DMS53 (cell line): ENCODE data around the gene ADAMTS17.

ENCODE experiments used
- DNase-seq: peaks from one replicate; lab custom pipeline; 2025; lab: John Stamatoyannopoulos, UW

ADAMTS17 gene

GRCh38 chr15:100309109-100310040, 32.4 kb downstream of the ADAMTS17 start:
- DNase-seq, result no peak

- DNase-seq, result no peak
These were observed 33.2 kb downstream of the ADAMTS17 start for GRCh38 chr15:100308608-100309007.

DNA sequence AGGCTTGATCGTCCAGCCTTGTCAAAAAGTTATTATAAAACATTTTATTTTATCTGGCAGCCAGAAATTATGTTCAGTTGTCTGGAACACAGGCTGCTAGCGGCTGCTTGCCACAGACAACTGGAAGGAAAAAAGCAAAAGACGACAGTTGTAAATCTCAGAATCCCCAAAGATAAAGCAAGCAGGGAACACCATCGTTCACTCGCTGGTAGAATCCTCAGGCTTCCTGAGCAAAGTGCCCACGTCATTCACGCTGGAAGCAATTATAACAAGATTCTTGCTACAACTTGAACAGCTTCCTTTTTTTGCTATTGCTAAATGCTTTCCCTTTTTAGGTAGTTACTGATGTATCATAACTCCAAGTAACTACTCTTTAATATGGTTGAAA, 33.6 kb downstream of the ADAMTS17 start:
- DNase-seq, result no peak

DNA sequence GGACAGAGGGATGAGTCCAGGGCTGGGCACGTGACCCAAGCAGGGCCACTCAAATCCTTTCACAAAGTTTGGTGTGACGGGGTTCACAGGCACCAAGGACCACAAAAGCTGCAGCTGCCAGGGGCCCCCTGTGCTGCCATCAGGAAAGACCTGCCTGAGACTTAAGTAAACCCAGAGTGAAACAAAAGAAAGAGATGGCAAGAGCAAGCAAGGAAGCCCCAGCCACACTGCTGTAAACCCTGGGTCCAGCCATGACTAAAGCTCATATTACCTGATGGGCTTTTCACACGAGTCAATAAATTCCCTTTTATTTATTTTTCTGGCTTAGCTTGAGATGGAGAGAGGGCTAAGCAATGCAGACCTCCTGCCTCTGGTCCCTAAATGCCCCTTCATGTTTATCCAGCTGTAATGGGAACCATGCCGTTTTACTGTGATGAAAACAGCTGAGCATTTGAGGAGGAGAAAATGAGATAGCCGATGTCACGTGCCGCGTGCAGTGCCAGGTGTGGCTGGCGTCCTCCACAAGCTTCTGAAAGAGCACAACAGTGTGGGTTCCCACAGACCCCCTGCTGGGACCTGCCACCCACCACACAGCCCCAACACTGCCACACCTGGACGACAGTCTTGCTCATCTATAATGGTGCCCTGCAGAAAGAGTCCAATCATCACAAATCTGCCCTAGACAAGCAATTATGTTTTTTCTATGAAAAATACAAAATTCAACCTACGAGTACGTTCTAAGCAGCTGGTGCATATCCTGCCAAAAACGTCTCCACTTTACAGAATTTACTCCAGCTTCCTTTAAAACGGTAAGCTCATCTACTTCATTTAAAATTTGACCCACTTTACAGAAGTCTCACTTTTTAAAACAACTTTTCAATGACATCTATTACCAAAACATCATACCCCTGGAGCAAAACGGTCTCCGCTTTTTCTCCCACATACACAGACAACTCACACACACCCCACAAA, 34.2 kb downstream of the ADAMTS17 start:
- no peak for DNase-seq

GRCh38 chr15:100306098-100306497, 35.7 kb downstream of the ADAMTS17 start:
- no peak for DNase-seq

DNA sequence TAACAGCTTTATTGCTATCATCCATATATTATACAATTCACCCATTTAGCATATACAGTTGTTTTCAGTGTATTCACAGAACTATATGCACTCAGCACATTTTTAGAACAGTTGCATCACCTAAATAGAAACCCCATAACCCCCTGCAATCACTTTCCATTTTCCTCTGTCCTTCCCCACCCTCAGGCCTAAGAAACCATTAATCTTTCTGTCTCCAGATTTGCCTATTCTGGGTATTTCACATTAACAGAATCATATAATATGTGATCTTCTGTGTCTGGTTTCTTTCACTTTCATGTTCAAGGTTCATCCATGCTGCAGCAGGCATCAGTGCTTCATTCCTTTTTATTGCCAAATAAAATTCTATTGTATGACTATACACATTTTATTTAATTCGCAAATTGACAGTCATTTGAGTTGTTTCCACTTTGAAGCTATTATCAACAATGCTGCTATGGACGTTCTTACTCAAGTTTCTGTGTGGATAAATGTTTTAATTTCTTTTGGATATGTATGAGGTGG, 39.8 kb downstream of the ADAMTS17 start:
- no peak for DNase-seq

GRCh38 chr15:100298257-100298656, 43.5 kb downstream of the ADAMTS17 start:
- DNase-seq, result no peak

DNA sequence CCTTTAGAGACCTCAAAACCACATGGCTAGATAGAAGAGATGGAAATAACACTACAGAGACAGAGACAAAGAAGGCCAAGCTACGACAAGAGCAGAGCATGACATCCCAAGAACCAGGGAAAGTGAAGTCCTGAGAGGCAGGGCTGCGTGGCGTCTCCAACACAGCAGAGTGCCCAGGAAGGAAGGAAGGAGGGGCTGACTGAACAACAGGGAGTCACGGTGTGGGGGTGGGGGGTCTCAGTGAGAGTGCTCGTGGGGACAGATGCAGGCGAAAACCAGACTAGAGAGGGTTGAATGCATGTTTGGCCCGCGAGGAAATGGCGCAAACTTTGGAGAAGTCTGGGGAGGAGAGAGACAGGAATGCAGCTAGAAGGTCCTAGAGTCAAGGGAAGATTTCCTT, 44.0 kb downstream of the ADAMTS17 start:
- no peak for DNase-seq

DNA sequence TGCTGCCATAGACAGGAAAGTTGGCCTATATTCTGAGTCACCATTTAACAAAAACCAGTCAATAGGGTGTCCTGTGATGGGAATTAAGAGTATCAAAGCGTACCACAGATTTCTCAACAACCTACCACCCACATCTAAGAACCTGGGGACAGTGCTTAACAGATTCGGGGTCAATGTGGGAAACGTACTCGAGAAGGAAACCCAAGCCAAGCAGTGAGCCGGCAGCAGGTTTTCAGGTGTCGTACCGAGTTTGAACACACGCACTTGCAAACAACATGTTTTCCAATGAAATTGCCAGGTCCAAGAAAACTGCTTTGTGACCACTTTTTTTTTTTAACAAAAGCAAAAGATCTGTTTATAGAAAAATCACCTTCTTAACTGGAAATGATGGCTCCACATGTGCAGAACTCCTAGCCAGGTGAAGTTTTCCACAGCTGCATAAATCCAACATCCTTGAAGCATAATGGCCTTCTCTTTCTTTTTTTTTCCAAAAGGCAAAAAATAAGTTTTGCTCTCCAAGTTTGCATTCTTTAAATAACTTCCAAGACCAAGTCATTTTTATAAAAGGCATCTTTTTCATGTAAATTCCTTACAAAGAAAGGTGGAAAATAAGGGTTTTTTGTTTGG, 45.7 kb downstream of the ADAMTS17 start:
- DNase-seq, result no peak

DNA sequence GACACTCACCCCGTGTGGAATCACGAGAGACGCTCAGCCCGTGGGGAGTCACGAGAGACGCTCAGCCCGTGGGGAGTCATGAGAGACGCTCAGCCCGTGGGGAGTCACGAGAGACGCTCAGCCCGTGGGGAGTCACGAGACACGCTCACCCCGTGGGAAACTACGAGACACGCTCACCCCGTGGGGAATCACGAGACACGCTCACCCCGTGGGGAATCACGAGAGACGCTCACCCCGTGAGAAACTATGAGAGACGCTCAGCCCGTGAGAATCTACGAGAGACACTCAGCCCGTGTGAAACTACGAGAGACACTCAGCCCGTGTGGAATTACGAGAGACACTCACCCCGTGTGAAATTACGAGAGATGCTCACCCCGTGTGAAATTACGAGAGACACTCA, 49.8 kb downstream of the ADAMTS17 start:
- DNase-seq, result no peak

GRCh38 chr15:100291106-100291505, 50.7 kb downstream of the ADAMTS17 start:
- no peak for DNase-seq

DNA sequence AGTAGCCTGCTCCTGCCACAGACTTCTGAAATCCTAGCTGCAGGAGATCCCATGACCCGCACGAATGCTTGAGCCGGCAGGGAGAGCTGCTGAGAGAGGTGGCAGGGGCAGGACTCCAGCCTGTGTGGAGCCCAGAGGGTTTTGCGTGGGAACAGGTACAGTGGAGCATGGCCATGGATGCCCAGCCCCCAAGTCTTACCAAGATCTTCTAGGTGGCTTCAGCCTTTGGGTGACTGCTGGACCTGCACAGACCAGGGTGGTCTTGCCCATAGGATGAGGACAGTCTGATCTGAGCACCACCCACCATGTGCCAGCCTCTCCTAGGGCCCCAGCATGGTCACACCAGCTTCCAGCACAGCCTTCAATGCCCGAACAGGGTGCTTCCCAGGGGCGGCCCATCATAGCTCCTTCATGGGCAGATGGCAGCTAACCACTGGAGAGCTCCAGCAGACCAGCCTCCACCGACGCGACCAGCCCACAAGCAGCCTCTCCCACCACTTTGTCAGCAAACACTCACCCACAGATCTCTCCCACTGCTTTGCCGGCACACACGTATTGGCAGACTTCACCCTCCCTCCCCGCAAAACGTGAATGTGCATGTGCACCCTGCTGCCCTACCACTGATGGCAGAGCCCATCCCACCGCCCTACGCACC, 56.0 kb downstream of the ADAMTS17 start:
- DNase-seq, result no peak

GRCh38 chr15:100284701-100285100, 57.1 kb downstream of the ADAMTS17 start:
- DNase-seq, result peak; percentile 11

- DNase-seq, result no peak
These were observed 57.6 kb downstream of the ADAMTS17 start for GRCh38 chr15:100284191-100284590.

DNA sequence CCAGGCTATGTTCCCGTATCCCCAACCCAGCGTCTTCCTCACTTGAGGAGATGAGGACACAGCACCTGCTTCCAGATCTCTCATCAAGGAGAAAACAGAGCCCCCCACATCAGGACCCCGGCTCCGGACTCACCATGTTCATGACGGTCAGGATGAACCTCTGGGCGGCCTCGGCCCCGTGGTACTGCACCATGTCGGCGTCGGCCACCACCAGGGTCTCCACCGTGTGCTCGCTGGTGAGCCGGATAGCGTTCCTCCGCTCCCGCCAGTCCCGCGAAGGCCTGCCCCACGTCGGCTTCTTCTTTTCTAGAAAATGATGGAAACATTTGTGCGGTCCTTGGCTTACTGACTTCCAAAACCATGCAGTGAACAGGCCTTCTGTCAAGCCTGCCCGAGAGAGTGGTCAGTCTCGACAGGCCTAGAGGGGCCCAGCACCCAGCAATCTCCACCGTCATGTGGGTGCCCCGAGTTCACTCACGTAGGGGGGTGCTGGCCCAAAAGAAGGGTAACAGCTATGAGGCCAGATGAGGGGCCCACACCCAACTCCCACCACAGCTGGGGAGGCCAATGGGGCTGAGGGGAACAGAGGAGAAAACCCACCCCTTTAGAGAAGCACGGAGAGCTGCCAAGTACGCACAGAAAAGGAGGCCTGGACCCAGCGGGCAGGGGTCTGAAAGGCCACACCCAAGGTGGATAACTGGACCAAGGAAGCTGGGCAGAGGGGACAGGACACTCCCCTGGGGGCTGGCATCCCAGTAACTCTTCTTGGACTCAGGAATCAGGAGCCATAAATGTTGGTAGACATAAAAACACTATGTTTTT, 60.5 kb downstream of the ADAMTS17 start:
- no peak for DNase-seq

DNA sequence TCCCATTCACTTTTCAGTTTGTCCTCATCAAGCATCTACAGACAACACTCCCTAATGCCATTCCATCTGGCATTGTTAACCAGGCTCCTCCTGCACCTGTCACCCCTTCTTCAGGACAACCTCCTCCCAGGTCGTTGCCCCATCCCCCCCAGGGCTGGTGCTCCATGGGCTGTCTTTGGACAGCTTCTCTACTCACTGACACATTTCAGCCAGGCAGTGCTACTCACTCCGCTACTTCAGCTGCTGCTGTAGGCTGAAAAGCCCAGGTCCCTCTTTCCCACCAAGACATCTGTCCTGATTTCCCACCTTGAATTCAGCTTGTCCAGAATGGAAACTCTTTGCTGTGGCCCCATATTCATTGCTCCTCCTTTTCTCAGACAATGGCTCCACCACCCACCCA, 61.9 kb downstream of the ADAMTS17 start:
- DNase-seq, result no peak

DNA sequence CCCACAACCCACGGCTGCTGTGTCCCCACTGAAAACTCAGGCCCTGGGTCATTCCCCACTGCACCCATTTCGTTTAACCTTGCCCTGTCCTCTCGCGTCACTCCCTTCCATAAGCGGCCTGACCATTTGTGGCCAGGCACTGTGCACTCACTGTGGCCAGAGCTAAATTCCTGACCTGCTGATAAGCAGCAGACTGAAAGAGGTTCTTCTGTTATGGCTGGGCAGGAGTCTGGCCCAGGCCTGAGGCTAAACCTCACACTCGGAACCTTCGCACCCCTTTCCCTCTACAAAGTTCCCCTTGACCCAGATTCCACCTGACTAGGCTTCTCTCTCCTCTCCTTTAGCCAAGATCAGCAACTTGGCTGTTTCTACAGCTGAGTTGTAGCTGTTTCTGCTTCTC, 62.3 kb downstream of the ADAMTS17 start:
- no peak for DNase-seq

GRCh38 chr15:100278596-100279380, 63.0 kb downstream of the ADAMTS17 start:
- no peak for DNase-seq

- DNase-seq, result no peak
These were observed 64.5 kb downstream of the ADAMTS17 start for GRCh38 chr15:100277087-100277855.
